Keratinocyte (primary cell): ENCODE measurements around the gene ITGA11. TPM values are rescaled to one million over a fixed set of nuclear protein-coding genes. Genes with fewer than 3 reads are reported as not detected.

Experiments
- DNase-seq: peaks from one replicate; pipeline ENCODE4 v3.0.0-alpha.2; 2011; ENCODE audit warnings: low read depth, missing footprints, low spot score
- FAIRE-seq: peaks from 2 replicates; lab custom pipeline; 2011; peaks lifted over from hg19 to GRCh38; lab: Jason Lieb, UNC
- H2AFZ ChIP-seq: 2 replicates; pipeline ENCODE4 v1.6.0; 2012; ENCODE audit warnings: low read length, control low read depth, inconsistent platforms; ENCODE audit not compliant: control insufficient read depth
- H3K27ac ChIP-seq: 2 replicates; pipeline ENCODE4 v1.5.1; 2011; ENCODE audit warnings: low read length; ENCODE audit not compliant: control insufficient read depth, insufficient read depth
- H3K27me3 ChIP-seq: 3 replicates; pipeline ENCODE4 v1.6.0; 2011; ENCODE audit warnings: low read length; ENCODE audit not compliant: control insufficient read depth, insufficient read depth; ENCODE audit errors: extremely low read depth
- H3K36me3 ChIP-seq, 2 experiments: 2 replicates in 1 of 2; 3 replicates in 1 of 2; pipeline ENCODE4 v1.5.1; 2011; ENCODE audit warnings: low read length in 2 of 2, mild to moderate bottlenecking in 1 of 2; ENCODE audit not compliant: control insufficient read depth in 2 of 2, insufficient read depth in 2 of 2; ENCODE audit errors: extremely low read depth in 1 of 2
- H3K4me1 ChIP-seq: 3 replicates; pipeline ENCODE4 v1.5.1; 2011; ENCODE audit warnings: low read length; ENCODE audit not compliant: control insufficient read depth, insufficient read depth; ENCODE audit errors: extremely low read depth
- H3K4me2 ChIP-seq: 3 replicates; pipeline ENCODE4 v1.6.0; 2011; ENCODE audit warnings: low read depth, low read length; ENCODE audit not compliant: control insufficient read depth, insufficient read depth; ENCODE audit errors: extremely low read depth
- H3K4me3 ChIP-seq, 3 experiments: fragments of 200-600 bp in 1 of 3; sonication (generic) in 1 of 3; 2 replicates in 2 of 3; 3 replicates in 1 of 3; pipeline ENCODE4 v1.5.1; 2011 to 2016; ENCODE audit warnings: low read length in 3 of 3, mild to moderate bottlenecking in 3 of 3, control low read depth in 2 of 3, inconsistent platforms in 1 of 3, low read depth in 1 of 3, mixed read lengths in 1 of 3, mixed run types in 1 of 3, moderate library complexity in 1 of 3; ENCODE audit not compliant: control insufficient read depth in 2 of 3, insufficient read depth in 2 of 3; ENCODE audit errors: extremely low read depth in 1 of 3
- H3K79me2 ChIP-seq: 2 replicates; pipeline ENCODE4 v1.6.0; 2012; ENCODE audit warnings: low read length; ENCODE audit not compliant: control insufficient read depth, insufficient read depth
- H3K9ac ChIP-seq: 3 replicates; pipeline ENCODE4 v1.6.0; 2011; ENCODE audit warnings: low read length; ENCODE audit not compliant: control insufficient read depth, insufficient read depth; ENCODE audit errors: extremely low read depth
- H3K9me1 ChIP-seq: 3 replicates; pipeline ENCODE4 v1.6.0; 2011; ENCODE audit warnings: low read length; ENCODE audit not compliant: control insufficient read depth, insufficient read depth; ENCODE audit errors: extremely low read depth
- H3K9me3 ChIP-seq: 2 replicates; pipeline ENCODE4 v1.5.1; 2012; ENCODE audit warnings: low read depth, low read length; ENCODE audit not compliant: control insufficient read depth
- H4K20me1 ChIP-seq: 3 replicates; pipeline ENCODE4 v1.6.0; 2011; ENCODE audit warnings: low read length; ENCODE audit not compliant: control insufficient read depth, insufficient read depth; ENCODE audit errors: extremely low read depth
- EZH2 ChIP-seq: IDR thresholded peaks from one replicate; pipeline ENCODE4 v1.6.1; 2012; ENCODE audit warnings: inconsistent platforms, mild to moderate bottlenecking, low read length, moderate library complexity
- dilution Hi-C: fragments of 300-500 bp; cut with MboI; formaldehyde crosslinking; loops from one replicate; pipeline ENCODE4 v1.7.0; 2020; ENCODE audit warnings: low sequenced_read_pairs; ENCODE audit not compliant: extremely low pct_ligation_motif_present
- polyA plus RNA-seq, 5 experiments: library from polyadenylated mRNA; depleted of rRNA in 3 of 5; stranded (reverse) in 3 of 5; stranded (forward) in 1 of 5; unstranded in 1 of 5; fragments of >200 nt; gene quantifications; 1 replicate in 1 of 5; 2 replicates in 3 of 5; 3 replicates in 1 of 5; pipeline versions ENCODE4 v1.2.1 to v1.2.3, GENCODE V29; 2011 to 2012; ENCODE audit warnings: missing spikeins in 2 of 5, low read depth in 1 of 5, low replicate concordance in 1 of 5
- TF ChIP-seq, protein P1 (sequence below), 3 experiments: IDR thresholded peaks in 1 of 3; conservative IDR thresholded peaks in 1 of 3; optimal IDR thresholded peaks in 1 of 3; 2 replicates in 2 of 3; 3 replicates in 1 of 3; pipeline versions ENCODE3 to v1.5.1; 2011; ENCODE audit warnings: low read length in 3 of 3, mild to moderate bottlenecking in 3 of 3, moderate library complexity in 2 of 3, control low read depth in 1 of 3, inconsistent platforms in 1 of 3; ENCODE audit not compliant: insufficient read depth in 2 of 3; ENCODE audit errors: extremely low read depth in 1 of 3

The ITGA11 gene
- polyA plus RNA-seq, 1 donor (not counting 4 experiments of a cell fraction or from before 2014, with no cell fraction given) = not detected

DNA sequence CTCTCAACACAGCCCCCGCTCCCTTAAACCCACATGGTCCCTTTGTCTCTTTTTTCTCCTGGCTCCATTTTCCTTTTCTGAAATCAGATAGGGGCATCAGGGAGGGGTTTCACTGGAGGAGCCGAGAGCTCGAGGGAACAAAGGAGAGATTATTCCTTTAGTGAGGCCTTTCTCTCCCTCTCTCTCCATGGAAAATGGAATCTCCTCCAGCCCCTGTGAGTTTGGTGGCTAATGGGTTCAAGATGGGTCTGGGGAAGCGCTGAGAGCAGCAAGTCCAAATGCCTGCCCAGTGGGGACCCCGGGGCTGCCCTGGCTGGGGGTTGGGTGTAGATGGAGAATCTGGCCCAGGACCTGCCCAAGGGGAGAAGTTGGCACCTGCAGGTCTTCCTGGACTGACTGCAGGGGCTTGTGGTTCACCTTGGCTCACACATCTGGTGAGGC lies 56.8 kb downstream of the ITGA11 start:
- FAIRE-seq = no peak
- no peaks in the 10 kb centered on the region for H4K20me1 ChIP-seq
- TF ChIP-seq, protein P1, sequence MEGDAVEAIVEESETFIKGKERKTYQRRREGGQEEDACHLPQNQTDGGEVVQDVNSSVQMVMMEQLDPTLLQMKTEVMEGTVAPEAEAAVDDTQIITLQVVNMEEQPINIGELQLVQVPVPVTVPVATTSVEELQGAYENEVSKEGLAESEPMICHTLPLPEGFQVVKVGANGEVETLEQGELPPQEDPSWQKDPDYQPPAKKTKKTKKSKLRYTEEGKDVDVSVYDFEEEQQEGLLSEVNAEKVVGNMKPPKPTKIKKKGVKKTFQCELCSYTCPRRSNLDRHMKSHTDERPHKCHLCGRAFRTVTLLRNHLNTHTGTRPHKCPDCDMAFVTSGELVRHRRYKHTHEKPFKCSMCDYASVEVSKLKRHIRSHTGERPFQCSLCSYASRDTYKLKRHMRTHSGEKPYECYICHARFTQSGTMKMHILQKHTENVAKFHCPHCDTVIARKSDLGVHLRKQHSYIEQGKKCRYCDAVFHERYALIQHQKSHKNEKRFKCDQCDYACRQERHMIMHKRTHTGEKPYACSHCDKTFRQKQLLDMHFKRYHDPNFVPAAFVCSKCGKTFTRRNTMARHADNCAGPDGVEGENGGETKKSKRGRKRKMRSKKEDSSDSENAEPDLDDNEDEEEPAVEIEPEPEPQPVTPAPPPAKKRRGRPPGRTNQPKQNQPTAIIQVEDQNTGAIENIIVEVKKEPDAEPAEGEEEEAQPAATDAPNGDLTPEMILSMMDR (optimal IDR thresholded peaks at IDR 0.05 in 1 of 3, IDR thresholded peaks at IDR 0.05 in 1 of 3, conservative IDR thresholded peaks at IDR 0.05 in 1 of 3; ENCODE audit: extremely low read depth in 1 of 3, insufficient read depth in 2 of 3, low read length in 3 of 3) = no peak
- no peak for TF ChIP-seq EZH2

DNA sequence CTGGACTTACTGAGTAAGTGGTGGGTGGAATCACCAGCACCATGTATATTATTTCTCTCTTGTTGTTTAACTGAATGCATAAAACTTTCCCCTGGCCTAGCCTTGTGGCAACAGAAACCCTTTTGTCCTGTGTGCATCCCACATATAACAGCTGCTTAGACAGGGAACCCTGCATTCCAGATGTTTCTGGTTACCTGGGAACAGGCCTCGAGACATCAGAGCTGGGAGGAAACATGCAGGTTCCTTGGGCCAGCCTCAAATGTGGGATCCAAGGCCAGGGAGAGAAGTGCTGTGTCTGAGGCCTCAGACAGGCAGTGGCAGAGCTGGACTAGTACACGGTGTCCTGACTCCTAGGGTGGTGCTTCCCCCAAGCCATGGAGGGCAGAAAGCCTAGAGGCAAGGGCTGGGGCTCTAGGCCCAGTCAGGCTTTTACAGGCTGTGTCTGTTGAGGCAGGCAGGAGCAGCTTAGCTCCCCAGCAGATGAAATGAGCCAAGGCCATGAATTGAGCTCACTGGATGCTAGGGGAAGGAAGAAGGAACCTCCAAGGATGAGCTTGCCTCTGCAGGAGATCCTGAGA lies 57.7 kb downstream of the ITGA11 start:
- no peak for DNase-seq
- dilution Hi-C loops = no loop called here
- H2AFZ ChIP-seq = no peak overlapping the region
- no peak overlapping the region for H3K4me2 ChIP-seq
- H3K27me3 ChIP-seq = peaks cover 14% of the 10 kb centered on the region
- no peak overlapping the region for H3K9ac ChIP-seq
- no peak for FAIRE-seq
- no peaks in the 10 kb centered on the region for H4K20me1 ChIP-seq
- no peaks in the 10 kb centered on the region for H3K9me1 ChIP-seq
- no peak overlapping the region for H3K27ac ChIP-seq
- no peak overlapping the region for H3K4me3 ChIP-seq
- no peaks in the 10 kb centered on the region for H3K4me1 ChIP-seq
- no peaks in the 10 kb centered on the region for H3K79me2 ChIP-seq
- no peaks in the 10 kb centered on the region for H3K36me3 ChIP-seq
- TF ChIP-seq, protein P1 (optimal IDR thresholded peaks at IDR 0.05 in 1 of 3, IDR thresholded peaks at IDR 0.05 in 1 of 3, conservative IDR thresholded peaks at IDR 0.05 in 1 of 3; ENCODE audit: extremely low read depth in 1 of 3, insufficient read depth in 2 of 3, low read length in 3 of 3) = no peak
- no peak for TF ChIP-seq EZH2
- no peaks in the 10 kb centered on the region for H3K9me3 ChIP-seq

More for the DNA sequence above, 56.8 kb downstream of the ITGA11 start:
- Histone ChIP-seq H3K9me3 (no peaks in the 10 kb centered on the region), H3K4me3 (no peak overlapping the region), H3K27ac (no peak overlapping the region), H3K79me2 (no peaks in the 10 kb centered on the region), H3K9ac (no peak overlapping the region), H3K9me1 (no peaks in the 10 kb centered on the region), H3K27me3 (peaks cover 7% of the 10 kb centered on the region), H3K4me2 (no peak overlapping the region), H2AFZ (no peak overlapping the region), H3K36me3 (no peaks in the 10 kb centered on the region), H3K4me1 (no peaks in the 10 kb centered on the region)
- no peak for DNase-seq
- dilution Hi-C loops = no loop called here
